ENCODE results near the gene TRIM7.
"Not testable (repeated sequence)": the region's sequence is repeated elsewhere in the genome, so short reads cannot be mapped to it uniquely, and the experiment has no call there.

TRIM7 gene

GRCh38 chr5:181217111-181217802 is 12.3 kb upstream of the TRIM7 start:
- H3K27ac ChIP-seq: peak overlapping the region; percentile 16; the same call in 1 of the 2 replicates
- no peak for TF ChIP-seq ZFX (IDR thresholded peaks at IDR 0.05)
- TF ChIP-seq, protein P1, sequence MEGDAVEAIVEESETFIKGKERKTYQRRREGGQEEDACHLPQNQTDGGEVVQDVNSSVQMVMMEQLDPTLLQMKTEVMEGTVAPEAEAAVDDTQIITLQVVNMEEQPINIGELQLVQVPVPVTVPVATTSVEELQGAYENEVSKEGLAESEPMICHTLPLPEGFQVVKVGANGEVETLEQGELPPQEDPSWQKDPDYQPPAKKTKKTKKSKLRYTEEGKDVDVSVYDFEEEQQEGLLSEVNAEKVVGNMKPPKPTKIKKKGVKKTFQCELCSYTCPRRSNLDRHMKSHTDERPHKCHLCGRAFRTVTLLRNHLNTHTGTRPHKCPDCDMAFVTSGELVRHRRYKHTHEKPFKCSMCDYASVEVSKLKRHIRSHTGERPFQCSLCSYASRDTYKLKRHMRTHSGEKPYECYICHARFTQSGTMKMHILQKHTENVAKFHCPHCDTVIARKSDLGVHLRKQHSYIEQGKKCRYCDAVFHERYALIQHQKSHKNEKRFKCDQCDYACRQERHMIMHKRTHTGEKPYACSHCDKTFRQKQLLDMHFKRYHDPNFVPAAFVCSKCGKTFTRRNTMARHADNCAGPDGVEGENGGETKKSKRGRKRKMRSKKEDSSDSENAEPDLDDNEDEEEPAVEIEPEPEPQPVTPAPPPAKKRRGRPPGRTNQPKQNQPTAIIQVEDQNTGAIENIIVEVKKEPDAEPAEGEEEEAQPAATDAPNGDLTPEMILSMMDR (conservative IDR thresholded peaks at IDR 0.05): no peak

GRCh38 chr5:181215997-181216989 is 11.3 kb upstream of the TRIM7 start:
- TF ChIP-seq, protein P1 (conservative IDR thresholded peaks at IDR 0.05): no peak
- H3K27ac ChIP-seq: no peak overlapping the region

DNA sequence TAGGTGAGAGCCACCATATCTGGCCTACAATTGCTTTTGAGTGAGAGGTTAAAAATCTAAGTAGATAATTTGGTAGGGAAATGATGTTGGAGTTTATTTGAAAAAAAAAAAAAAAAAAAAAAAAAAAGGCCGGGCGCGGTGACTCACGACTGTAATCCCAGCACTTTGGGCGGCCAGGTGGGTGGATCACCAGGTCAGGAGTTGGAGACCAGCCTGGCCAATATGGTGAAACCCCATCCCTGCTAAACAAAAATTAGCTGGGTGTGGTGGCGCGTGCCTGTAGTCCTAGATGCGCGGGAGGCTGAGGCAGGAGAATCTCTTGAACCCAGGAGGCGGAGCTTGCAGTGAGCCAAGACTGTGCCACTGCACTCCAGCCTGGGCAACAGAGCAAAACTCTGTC is 9.3 kb upstream of the TRIM7 start:
- not testable (repeated sequence) for H3K27ac ChIP-seq

- TF ChIP-seq ZFX (IDR thresholded peaks at IDR 0.05): no peak
- TF ChIP-seq, protein P1 (conservative IDR thresholded peaks at IDR 0.05): no peak
- no peak overlapping the region for H3K27ac ChIP-seq
Observed at GRCh38 chr5:181212934-181213333, 7.9 kb upstream of the TRIM7 start.

DNA sequence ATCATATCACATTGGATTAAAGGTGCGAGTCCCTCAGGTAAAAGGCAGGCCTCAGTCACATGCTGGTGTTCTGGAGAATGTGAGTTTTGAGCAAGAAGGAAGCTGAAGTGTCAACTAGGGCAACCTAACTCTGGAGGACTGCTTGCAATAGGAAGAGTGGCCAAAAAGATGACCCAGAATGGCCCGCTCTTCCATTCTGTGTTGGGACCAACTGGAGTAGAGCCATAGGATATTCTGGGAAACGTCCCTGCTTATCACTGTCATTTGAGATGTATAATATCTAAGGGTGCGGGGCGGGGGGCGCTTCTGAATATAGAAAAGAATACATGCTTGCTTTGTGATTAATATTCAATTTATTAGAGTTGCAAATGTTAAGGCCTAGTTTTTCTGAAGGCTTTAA is 7.1 kb upstream of the TRIM7 start:
- TF ChIP-seq, protein P1 (conservative IDR thresholded peaks at IDR 0.05): no peak
- no peak for TF ChIP-seq ZFX (IDR thresholded peaks at IDR 0.05)
- no peak overlapping the region for H3K27ac ChIP-seq

- TF ChIP-seq, protein P1 (conservative IDR thresholded peaks at IDR 0.05): no peak; the same call in 1 of the 2 replicates
- no peak for TF ChIP-seq ZFX (IDR thresholded peaks at IDR 0.05)
Observed at GRCh38 chr5:181211208-181211607, 6.2 kb upstream of the TRIM7 start.

DNA sequence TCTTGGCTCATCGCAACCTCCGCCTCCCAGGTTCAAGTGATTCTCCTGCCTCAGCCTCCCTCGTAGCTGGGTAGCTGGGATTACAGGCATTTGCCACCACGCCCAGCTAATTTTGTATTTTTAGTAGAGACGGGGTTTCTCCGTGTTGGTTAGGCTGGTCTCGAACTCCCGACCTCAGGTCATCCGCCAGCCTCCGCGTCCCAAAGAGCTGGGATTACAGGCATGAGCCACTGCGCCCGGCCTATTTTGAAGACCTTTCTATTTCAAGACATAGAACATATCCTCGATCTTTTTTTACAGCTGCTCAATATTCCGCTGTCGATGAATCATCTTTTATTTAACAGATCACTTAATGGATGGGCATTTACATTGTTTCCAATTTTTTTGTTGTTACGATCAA is 5.7 kb upstream of the TRIM7 start:
- not testable (repeated sequence) for H3K27ac ChIP-seq

More at GRCh38 chr5:181211208-181211607, 6.2 kb upstream of the TRIM7 start:
- H3K27ac ChIP-seq: no peak overlapping the region

DNA sequence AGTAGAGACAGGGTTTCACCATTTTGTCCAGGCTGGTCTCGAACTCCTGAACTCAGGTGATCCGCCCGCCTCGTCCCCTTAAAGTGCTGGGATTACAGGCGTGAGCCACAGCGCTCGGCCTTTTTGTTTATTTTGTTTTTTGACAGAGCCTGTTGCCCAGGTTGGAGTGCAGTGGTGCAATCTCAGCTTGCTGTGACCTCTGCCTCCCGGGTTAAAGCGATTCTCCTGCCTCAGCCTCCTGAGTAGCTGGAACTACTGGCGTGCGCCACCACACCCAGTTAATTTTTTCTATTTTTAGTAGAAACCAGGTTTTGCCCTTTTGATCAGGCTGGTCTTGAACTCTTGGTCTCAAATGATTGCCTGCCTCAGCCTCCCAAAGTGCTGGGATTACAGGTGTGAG is 5.2 kb upstream of the TRIM7 start:
- not testable (repeated sequence) for H3K27ac ChIP-seq

DNA sequence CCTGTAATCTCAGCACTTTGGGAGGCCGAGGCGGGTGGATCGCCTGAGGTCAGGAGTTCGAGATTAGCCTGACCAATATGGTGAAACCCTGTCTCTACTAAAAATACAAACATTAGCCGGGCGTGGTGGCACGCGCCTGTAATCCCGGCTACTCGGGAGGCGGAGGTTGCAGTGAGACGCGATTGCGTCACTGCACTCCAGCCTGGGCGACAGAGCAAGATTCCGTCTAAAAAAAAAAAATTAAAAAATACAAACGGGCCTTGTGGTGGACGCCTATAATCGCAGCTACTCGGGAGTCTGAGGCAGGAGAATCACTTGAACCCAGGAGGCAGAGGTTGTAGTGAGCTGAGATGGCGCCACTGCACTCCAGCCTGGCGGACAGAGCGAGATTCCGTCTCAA is 4.0 kb upstream of the TRIM7 start:
- H3K27ac ChIP-seq: not testable (repeated sequence)

All from C4-2B (cell line).